HG03135 (cell line): ENCODE measurements around the gene SH3BP5L.
"Not testable (repeated sequence)": the region's sequence is repeated elsewhere in the genome, so short reads cannot be mapped to it uniquely, and the experiment has no call there.

Experiments used
- ATAC-seq: cut with Tn5 transposase; IDR thresholded peaks from one replicate; pipeline ENCODE4 v1.9.1; 2021; ENCODE audit warnings: mild to moderate bottlenecking, moderate library complexity; ENCODE audit not compliant: unreplicated experiment

SH3BP5L gene

GRCh38 chr1:248811514-248812490 is 13.9 kb downstream of the SH3BP5L start:
- no peak for ATAC-seq

GRCh38 chr1:248810727-248811513 is 14.8 kb downstream of the SH3BP5L start:
- no peak for ATAC-seq

- ATAC-seq: no peak
These were observed 15.6 kb downstream of the SH3BP5L start for GRCh38 chr1:248810000-248810726.

- no peak for ATAC-seq
These were observed 16.8 kb downstream of the SH3BP5L start for GRCh38 chr1:248808876-248809275.

GRCh38 chr1:248807067-248807737 is 18.5 kb downstream of the SH3BP5L start:
- peak; percentile 44 for ATAC-seq

GRCh38 chr1:248805876-248806275 is 19.8 kb downstream of the SH3BP5L start:
- ATAC-seq: no peak

GRCh38 chr1:248804771-248805681 is 20.7 kb downstream of the SH3BP5L start:
- peak; percentile 89 for ATAC-seq

- ATAC-seq: not testable (repeated sequence)
These were observed 22.2 kb downstream of the SH3BP5L start for GRCh38 chr1:248803501-248803900.

GRCh38 chr1:248802454-248802853 is 23.3 kb downstream of the SH3BP5L start:
- no peak for ATAC-seq

GRCh38 chr1:248800459-248800858 is 25.3 kb downstream of the SH3BP5L start:
- no peak for ATAC-seq

GRCh38 chr1:248798791-248799190 is 26.9 kb downstream of the SH3BP5L start:
- no peak for ATAC-seq

GRCh38 chr1:248794663-248795062 is 31.1 kb downstream of the SH3BP5L start:
- not testable (repeated sequence) for ATAC-seq

- ATAC-seq: peak; percentile 91
These were observed 32.1 kb downstream of the SH3BP5L start for GRCh38 chr1:248793592-248793991.

- ATAC-seq: no peak
These were observed 33.4 kb downstream of the SH3BP5L start for GRCh38 chr1:248792342-248792741.

GRCh38 chr1:248791010-248791409 is 34.7 kb downstream of the SH3BP5L start:
- ATAC-seq: no peak

- ATAC-seq: no peak
These were observed 35.3 kb downstream of the SH3BP5L start for GRCh38 chr1:248790456-248790855.

GRCh38 chr1:248789337-248789736 is 36.4 kb downstream of the SH3BP5L start:
- not testable (repeated sequence) for ATAC-seq

- no peak for ATAC-seq
These were observed 37.4 kb downstream of the SH3BP5L start for GRCh38 chr1:248788327-248788726.

GRCh38 chr1:248787430-248787829 is 38.3 kb downstream of the SH3BP5L start:
- ATAC-seq: no peak
